NCI-H1436 treated with DMSO at 0.1 percent for 48 hours (cell line): ENCODE measurements around the gene BRD3OS.

Source experiments
- DNase-seq: peaks from one replicate; lab custom pipeline; 2025; lab: John Stamatoyannopoulos, UW

BRD3OS gene

GRCh38 chr9:134034215-134035040, 9.1 kb downstream of the BRD3OS start:
- DNase-seq, result no peak

DNA sequence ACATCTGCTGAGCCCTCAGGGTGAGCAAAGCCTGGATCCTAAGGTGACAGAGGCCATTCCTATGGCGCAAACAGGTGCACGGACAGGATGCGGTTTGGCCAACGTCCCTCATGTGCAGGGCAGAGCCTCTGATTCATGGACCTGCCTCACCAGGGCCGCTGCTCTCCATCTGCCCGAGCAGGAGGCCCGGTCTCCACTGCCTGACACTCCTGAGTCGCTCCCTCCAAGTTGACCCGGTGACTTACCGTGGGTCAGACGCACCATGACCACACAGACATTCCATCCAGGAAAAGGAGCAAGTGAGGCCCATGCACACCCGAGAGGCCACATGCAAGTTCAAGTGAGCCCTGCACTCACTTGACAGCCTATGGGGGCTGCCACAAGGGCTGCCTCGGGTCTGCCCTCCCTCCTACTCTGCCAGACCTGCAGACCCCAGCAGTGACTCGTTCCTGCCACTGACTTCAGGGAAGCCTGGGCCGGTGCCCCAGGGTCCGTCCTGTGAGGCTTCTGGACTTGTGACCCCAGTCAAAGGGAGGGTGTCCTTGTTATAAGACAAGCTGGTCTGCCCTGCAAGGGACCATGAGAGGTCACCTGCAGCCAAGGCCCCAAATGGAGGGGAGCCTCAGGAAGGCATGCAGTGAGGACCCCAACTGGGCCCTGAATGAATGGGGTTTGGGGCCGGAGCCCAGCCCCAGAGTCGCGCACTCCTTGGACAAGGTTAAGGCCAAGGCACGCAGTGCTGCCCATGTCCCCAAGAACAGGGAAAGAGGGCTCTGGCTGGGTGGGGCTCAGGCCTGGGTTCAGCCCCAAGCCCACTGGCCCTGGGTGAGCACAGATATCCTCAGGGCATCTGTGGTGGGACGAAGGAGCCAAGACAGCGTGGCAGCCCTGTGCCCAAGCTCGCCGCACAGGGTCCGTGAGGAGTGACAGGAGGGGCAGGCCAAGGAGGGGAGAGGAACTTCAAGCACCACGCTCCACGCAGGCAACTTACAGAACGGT, 10.1 kb downstream of the BRD3OS start:
- DNase-seq, result no peak

DNA sequence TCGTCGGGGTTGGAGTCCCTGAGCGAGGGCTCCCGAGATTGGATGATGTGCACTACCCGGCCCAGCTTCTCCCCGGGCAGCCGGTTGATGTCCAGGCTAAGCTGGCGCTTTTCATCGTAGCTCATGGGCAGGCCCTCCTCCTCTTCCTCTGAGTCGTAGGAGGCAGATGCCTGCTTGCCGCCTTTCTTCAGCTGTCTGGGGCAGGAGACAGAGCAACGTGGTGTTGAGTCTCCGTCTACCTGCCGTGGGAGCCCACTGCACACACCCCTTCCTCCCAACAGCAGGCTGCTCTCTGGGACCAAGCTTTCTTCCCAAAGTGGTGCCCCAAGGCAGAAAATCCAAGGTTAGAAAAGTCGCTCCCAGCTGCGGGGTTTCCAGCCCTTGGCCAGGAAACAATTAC, 10.8 kb downstream of the BRD3OS start:
- no peak for DNase-seq

- no peak for DNase-seq
Observed at GRCh38 chr9:134037641-134038040, 12.4 kb downstream of the BRD3OS start.

DNA sequence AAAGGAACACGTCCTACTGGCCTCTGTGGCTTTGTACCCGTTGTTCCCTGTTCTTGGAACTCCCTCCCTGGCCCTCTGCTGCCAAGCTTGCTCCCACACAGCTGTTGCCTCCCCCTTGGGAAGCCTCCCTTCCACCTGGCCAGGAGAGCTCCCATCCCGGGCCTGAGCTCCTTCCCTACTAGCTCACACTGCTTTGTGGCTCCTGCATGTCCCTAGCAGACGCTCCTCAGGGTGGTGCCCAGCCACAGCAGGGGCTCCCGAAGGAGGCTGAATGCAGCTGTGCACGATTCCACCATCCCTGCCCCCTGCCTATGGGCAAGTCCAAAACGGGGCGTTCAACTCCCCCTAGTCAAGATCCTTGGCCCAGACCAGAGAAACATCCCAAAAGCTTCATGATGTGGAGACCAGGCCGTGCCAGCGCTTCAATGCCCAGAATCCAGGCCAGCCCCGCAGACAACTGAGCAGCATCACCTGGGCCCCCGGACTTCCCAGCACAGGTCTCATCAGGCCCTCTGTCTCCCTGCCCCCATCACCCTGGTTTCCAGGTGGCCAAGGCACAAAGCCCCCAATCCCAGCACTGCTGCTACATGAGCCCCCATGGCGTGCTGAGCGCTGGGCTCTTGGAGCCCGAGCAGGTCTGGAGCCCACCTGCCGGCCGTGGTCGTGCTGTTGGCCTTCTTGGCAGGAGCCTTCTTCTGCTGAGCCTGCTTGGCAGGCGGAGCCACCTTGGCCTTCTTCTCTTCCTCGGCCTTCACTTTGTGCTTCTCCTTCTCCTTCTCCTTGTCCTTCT, 14.3 kb downstream of the BRD3OS start:
- no peak for DNase-seq

DNA sequence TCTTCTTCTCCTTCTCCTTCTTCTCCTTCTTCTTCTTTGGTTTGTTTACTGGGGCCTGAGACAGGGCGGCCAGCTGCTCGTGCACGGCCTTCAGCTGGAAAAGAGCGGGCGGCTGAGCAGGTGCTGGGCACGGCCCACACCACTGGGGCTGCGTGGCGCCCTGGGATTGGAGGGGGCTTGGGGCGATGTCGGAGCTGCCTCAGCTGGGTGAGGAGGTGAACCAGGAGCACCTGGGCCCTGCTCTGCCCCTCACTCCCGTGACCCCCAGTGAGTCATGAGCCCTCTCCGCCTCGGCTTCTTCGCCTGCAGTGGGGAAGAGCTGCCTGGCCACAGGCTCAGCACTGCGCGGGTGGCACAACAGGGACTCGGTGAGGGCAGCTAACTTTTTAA, 14.9 kb downstream of the BRD3OS start:
- DNase-seq, result no peak

DNA sequence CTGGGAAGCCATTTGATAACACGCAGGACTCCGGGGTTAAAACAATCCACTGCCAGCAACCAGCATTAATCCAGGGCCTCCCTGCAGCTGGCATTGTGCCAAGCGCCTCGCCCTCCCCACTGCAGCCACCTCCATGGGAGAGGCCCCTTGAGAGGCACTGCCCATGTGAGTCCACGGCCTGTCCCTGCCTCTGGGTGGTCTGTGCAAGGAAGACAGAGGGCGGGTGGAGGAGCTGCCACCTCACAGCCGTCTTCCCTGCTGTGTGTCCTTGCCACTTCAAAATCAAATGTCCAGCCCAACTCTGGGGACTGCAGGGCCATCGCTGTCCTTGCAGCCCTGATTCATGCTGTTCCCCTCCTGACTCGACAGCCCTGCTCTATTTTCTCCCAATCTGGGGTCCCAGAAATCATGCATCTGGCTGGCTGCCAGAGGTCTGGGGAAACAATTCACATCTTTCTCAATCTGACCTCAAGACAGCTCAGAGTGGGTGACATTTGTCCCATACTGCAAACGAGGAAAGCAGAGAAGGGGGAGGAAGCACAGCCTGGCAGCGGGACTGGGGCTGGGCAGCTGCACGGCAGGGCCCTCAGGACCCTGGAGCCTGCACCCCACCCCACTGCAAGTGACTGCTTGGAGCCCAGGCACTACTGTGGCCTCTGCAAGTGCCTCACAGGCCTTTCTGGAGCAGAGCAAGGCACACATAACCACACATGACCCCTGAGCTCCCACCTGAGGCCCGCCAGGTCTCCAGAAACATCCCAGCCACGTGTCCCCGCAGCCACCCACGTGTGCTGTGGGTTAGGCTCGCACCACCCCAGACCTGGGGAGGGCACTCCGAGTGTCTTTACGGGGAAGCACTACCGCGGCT, 15.7 kb downstream of the BRD3OS start:
- no peak for DNase-seq

DNA sequence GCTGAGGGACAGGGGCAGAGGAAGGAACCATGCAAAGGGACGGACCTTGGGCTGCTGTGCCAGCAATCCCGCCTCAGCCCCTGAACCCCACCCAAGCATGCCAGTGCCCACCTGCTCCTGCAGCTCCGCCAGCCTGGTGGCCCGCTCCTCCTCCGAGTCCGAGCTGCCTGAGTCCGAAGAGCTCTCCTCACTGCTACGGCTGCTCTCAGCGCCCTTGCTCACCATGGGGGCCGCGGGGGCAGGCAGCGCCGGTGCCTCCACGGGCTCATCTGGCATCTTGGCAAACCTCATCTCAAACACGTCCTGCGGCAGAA, 16.3 kb downstream of the BRD3OS start:
- no peak for DNase-seq

GRCh38 chr9:134043531-134043988, 18.3 kb downstream of the BRD3OS start:
- DNase-seq, result no peak

DNA sequence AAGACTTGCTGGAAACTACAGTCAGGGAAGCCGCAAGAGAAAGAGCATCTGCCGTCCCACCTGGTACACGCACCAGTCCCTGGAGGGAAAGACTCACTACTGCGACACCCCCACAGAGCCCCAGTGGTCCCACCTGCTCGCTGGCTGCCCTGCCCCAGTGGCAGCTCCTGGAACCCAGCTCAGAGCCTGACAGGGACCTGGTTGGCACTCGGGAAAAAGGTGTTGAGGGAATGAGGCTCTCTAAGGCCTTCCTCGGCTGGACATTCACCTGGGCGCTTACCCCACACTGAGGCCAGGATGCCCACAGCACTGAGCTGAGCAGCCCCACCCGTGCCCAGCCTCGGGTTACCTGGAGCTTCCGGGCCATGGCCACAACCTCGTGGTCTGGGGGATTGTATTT, 19.7 kb downstream of the BRD3OS start:
- DNase-seq, result no peak

DNA sequence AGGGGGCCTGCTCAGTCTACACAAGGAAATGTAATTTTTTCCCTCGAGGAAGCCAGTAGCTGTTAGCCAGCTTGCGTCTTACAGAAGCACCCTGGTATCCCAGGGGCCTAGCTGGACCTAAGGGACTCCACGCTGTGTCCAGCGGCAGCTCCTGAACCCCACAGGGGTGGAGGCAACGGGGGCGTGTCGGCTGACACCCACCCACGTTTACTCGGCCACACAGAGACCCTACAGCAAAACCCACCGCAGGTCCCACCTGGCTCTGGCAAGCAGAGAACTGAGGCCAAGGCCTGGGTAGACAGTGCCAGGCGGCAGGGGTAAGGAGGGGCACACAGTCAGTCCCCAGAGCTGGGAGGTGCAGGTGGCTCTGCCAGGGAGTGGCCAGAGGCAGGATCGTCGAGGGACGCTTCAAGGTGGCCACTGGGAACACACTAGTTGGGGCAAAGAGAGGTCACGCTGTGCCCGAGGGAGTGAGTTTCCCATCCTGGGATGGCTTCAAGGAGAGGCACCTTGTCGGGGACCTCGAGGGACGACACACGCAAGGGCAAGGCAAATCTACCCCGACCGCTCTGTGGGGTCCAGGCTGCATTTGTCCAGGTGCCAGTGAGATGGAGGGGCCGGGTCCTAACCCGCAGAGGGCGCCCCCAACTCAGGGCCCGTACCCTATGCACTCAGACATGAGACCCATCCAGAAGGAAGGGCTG, 20.7 kb downstream of the BRD3OS start:
- no peak for DNase-seq

GRCh38 chr9:134046894-134047681, 21.8 kb downstream of the BRD3OS start:
- no peak for DNase-seq

GRCh38 chr9:134047868-134048581, 22.7 kb downstream of the BRD3OS start:
- DNase-seq, result no peak

- DNase-seq, result no peak
Observed at GRCh38 chr9:134048582-134048968, 23.3 kb downstream of the BRD3OS start.

DNA sequence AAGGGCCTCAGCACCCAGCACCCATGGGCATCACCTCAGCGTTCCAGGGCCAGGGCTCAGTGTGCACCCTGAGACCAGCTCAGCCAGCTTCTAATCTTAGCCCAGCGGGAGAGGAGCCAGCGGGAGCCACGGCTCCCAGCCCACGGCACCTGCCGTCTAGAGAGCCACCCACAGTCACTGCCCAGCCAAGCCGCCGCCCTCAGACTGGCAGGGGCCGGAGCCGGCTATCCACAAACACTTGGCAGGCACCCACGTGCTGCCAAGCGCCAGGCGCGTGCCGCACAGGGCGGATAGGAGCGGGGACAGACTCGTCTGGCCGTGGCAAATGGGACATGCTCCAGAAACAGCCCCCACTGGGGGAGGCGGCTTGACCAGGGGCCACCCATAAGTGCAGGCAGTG, 24.0 kb downstream of the BRD3OS start:
- no peak for DNase-seq

- DNase-seq, result no peak
Observed at GRCh38 chr9:134049772-134050588, 24.7 kb downstream of the BRD3OS start.

GRCh38 chr9:134050726-134051125, 25.4 kb downstream of the BRD3OS start:
- DNase-seq, result no peak

- no peak for DNase-seq
Observed at GRCh38 chr9:134051319-134051718, 26.0 kb downstream of the BRD3OS start.
